WI38 (cell line): ENCODE data around the gene CDA.

Source experiments
- H3K4me3 ChIP-seq: 2 replicates; pipeline ENCODE4 v1.5.1; 2011; ENCODE audit warnings: low read depth, mild to moderate bottlenecking, control low read depth, low read length
- TF ChIP-seq, protein P1 (sequence below): IDR thresholded peaks from 2 replicates; pipeline ENCODE4 v1.5.1; 2012; ENCODE audit warnings: low read depth, mild to moderate bottlenecking, control low read depth, low read length

Gene CDA

DNA sequence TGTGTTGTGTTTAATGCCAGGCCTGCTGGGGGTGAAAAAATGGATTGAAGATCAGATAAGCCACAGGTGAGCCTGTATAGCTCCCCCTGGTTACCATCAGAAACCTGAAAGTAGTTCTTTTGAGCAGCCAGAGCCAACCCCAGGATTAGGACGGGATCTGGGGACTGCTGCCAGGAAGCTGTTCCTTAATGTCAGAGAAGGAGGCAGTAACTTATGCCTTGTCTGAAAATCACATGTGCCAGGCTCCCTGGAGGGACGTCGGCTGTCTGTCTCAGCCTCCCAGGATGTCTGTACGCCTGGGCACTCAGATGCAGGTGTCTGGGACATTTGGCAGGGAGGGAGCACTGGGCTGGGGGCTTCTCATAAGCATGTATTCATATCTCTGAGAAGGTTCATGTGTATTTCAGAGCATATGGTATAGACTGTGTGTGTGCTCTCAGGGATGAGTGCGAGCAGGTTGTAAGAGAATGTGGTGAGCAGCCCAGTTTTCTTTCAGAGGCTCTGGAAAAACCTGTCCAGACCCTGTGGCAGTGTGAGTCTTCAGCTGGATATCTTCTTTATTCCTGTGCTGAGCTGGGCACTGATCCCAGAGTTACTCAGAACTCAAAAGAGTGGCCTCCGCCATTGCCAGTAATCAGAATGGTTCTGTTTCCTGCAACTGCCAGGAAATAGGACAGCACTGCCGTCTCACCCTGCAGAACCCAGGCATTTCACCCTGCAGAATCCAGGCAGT is 33.7 kb upstream of the CDA start:
- TF ChIP-seq, protein P1, sequence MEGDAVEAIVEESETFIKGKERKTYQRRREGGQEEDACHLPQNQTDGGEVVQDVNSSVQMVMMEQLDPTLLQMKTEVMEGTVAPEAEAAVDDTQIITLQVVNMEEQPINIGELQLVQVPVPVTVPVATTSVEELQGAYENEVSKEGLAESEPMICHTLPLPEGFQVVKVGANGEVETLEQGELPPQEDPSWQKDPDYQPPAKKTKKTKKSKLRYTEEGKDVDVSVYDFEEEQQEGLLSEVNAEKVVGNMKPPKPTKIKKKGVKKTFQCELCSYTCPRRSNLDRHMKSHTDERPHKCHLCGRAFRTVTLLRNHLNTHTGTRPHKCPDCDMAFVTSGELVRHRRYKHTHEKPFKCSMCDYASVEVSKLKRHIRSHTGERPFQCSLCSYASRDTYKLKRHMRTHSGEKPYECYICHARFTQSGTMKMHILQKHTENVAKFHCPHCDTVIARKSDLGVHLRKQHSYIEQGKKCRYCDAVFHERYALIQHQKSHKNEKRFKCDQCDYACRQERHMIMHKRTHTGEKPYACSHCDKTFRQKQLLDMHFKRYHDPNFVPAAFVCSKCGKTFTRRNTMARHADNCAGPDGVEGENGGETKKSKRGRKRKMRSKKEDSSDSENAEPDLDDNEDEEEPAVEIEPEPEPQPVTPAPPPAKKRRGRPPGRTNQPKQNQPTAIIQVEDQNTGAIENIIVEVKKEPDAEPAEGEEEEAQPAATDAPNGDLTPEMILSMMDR, result no peak
- H3K4me3 ChIP-seq, result no peak overlapping the region

DNA sequence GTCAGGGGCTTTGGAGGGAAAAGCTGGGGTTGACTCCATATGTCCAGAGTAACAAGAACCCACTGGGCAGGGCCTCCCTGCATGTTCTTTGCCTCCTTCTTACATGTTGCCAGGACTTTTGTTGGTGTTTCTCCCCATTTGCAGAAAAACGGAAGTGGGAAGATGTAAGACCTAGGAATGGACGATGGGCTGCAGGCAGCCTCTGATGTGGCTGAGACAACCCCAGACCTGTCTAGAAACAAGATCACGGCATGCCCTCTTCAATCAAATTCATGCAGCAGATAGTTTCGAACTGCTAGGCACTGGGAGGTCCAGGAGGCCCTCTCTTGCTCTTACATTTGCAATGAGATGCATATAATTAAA is 33.2 kb upstream of the CDA start:
- TF ChIP-seq, protein P1, result no peak
- H3K4me3 ChIP-seq, result no peak overlapping the region

DNA sequence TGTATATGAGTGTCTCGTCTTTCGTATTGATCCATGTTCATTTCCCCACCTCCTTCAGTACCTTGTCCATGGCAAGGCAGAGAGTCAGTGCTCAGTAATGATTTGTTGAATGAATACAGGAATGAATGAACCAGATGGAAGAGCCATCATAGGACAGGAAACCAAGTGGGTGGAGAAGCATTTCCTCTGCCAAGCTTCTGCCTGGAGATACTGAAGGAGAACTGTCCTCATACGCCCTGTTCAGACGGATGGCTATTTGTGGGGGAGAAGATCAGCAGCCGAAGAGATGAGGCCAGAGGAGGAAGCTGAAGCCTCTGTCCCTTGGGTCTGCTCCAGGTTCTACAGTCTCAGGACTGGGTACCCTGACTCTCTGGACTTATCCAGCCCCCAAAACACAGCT is 30.7 kb upstream of the CDA start:
- H3K4me3 ChIP-seq, result no peak overlapping the region
- TF ChIP-seq, protein P1, result no peak

DNA sequence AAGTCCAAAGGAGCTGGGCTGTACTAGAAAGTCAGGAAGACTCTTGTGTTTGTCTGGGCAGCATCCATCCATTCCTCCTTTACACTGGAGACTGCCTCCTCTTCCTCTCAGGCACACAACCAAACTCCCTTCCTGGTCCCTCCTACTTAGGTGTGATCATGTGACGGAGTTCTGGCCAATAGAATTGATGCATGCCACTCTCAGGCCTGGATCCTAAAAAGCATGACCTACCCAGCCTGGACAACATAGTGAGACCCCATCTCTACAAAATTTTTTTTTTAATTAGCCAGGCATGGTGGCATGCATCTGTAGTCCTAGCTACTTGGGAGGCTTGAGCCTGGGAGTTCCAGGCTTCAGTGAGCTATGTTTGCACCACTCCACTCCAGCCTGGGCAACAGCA is 27.9 kb upstream of the CDA start:
- TF ChIP-seq, protein P1, result no peak
- no peak overlapping the region for H3K4me3 ChIP-seq

DNA sequence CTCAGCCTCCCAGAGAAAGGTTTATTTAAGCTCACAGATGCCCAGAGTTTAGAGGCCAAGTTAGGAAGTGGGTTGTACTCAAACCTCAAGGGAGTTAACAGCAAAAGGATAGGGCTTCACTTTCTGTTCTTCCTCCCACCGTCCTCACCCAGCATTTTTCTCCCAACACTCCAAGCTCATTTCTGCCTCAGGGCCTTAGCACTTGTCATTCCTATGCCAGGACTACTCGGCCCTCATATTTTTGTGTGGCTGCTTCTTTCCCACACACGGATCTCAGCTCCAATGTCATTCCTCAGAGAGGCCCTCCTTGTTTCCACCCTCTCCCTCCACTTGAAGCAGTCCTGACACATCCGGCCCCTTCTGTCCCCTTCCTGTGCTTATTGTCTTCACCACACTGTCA is 23.7 kb upstream of the CDA start:
- TF ChIP-seq, protein P1, result no peak
- no peak overlapping the region for H3K4me3 ChIP-seq

DNA sequence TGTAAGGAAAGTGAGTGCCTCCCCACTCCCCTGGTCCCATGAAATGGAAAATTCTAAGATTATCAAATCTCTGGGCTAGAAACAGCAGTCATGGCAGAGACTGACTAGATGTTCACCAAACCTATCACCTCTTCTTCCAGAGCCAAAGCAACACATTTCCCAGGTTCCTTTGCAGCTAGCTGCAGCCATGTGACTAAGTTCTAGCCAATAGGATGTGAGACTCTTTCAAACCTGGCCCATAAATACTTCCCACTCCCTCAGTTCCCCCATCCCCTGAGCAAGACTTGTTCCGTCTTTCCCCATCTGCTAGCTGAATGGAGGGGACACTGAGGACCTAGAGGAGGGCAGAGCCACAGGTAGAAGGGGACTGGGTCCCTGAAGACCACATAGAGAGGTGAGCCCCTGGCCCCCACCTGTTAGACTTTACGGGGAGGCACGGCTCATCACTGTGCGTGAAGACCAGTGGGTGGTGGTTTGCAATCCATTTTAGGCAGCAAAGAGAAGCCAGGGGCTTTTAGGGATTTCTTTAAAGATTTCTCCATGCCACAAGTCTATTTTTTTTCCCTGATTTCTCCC is 19.3 kb upstream of the CDA start:
- H3K4me3 ChIP-seq, result no peak overlapping the region
- TF ChIP-seq, protein P1, result no peak

DNA sequence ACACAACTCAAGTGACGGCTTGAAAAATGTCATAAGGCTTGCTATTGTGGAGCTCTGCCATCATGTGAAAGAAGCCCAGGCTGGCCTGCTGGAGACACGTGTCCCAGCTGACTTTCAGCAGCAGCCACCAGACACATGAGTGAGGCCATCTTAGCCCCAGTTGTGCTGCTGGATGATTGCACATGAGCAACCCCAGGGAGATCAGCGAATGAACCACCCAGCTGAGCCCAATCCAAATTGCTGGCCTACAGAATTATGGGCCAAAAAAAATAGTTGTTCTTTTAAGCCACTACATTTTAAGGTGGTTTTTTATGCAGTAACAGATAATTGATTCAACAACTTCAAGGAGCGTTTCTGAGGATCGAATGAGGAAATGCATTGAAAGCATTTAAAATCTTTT is 17.5 kb upstream of the CDA start:
- H3K4me3 ChIP-seq, result no peak overlapping the region
- TF ChIP-seq, protein P1, result no peak
